ENCODE results near the gene FAM162B. TPM values are rescaled to one million over a fixed set of nuclear protein-coding genes. Genes with fewer than 3 reads are reported as not detected.

The FAM162B gene
- total and polyA plus RNA-seq, 2 donors (not counting 1 experiment from before 2014, with no cell fraction given): not detected

DNA sequence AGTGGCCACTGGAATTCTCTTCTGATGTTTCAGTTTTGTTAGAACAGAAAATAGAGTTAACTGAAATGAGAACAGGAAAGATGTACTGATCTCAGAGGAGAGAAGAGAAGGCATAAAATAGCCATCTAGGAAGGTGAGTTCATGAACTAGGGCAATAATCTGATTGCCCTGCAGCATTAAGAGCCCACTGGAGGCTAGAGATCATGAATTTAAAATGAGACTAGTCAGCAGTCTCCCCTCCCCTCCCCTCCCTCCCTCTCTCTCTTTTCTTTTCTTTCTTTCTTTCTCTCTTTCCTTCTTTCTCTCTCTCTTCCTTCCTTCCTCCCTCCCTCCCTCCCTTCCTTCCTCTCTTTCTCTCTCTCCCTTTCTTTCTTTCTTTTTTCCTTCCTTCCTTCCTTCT is 34.4 kb upstream of the FAM162B start:
- Histone ChIP-seq H3K4me2 (replicated peaks; ENCODE audit: low read depth, low read length, poor library complexity, severe bottlenecking) (no peak overlapping the region), H3K79me2 (ENCODE audit: control insufficient read depth, insufficient read depth, low read length) (no peaks in the 10 kb centered on the region), H2AFZ (ENCODE audit: insufficient read depth, low read depth, low read length, poor library complexity, severe bottlenecking) (no peak overlapping the region), H3K9ac (ENCODE audit: low read length) (no peak overlapping the region), H4K20me1 (ENCODE audit: control insufficient read depth, insufficient read depth, low read length, poor library complexity, severe bottlenecking) (no peaks in the 10 kb centered on the region), H3K27ac (ENCODE audit: low read length in 2 of 2) (no peak overlapping the region), H3K4me1 (ENCODE audit: control insufficient read depth in 2 of 2, insufficient read depth in 2 of 2, low read length in 2 of 2) (no peaks in the 10 kb centered on the region), H3K36me3 (replicated peaks in 1 of 2; ENCODE audit: control extremely low read depth in 1 of 2, control insufficient read depth in 1 of 2, extremely low read depth in 1 of 2, insufficient read depth in 2 of 2, low read length in 1 of 2) (no peaks in the 10 kb centered on the region), H3K27me3 (replicated peaks in 1 of 4; ENCODE audit: control extremely low read depth in 1 of 4, control insufficient read depth in 3 of 4, insufficient read depth in 4 of 4, low read length in 3 of 4) (no peaks in the 10 kb centered on the region), H3K9me3 (ENCODE audit: control extremely low read depth in 1 of 3, control insufficient read depth in 2 of 3, insufficient read depth in 1 of 3, low read length in 2 of 3) (no peaks in the 10 kb centered on the region), H3K4me3 (ENCODE audit: control extremely low read depth in 1 of 5, extremely low read depth in 1 of 5, insufficient read depth in 1 of 5, low read depth in 2 of 5, low read length in 4 of 5) (no peak overlapping the region)
- TF ChIP-seq, protein P1, sequence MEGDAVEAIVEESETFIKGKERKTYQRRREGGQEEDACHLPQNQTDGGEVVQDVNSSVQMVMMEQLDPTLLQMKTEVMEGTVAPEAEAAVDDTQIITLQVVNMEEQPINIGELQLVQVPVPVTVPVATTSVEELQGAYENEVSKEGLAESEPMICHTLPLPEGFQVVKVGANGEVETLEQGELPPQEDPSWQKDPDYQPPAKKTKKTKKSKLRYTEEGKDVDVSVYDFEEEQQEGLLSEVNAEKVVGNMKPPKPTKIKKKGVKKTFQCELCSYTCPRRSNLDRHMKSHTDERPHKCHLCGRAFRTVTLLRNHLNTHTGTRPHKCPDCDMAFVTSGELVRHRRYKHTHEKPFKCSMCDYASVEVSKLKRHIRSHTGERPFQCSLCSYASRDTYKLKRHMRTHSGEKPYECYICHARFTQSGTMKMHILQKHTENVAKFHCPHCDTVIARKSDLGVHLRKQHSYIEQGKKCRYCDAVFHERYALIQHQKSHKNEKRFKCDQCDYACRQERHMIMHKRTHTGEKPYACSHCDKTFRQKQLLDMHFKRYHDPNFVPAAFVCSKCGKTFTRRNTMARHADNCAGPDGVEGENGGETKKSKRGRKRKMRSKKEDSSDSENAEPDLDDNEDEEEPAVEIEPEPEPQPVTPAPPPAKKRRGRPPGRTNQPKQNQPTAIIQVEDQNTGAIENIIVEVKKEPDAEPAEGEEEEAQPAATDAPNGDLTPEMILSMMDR (IDR thresholded peaks at IDR 0.05): no peak
- no peak for TF ChIP-seq EZH2 (IDR thresholded peaks at IDR 0.05; ENCODE audit: borderline replicate concordance, insufficient read depth, low read depth, low read length, poor library complexity, severe bottlenecking)
- H3K9me3 Mint-ChIP-seq (ENCODE audit: insufficient read depth): no peaks in the 10 kb centered on the region
- intact Hi-C loops (cut with micrococcal nuclease): no loop called here
- ATAC-seq (ENCODE audit: low read depth) (no peak), DNase-seq (no peak)
- no peak overlapping the region for H3K27ac Mint-ChIP-seq
- peaks cover 22% of the 10 kb centered on the region for H3K27me3 Mint-ChIP-seq
- CTCF ChIA-PET: no interaction called here
- H3K4me1 Mint-ChIP-seq: no peaks in the 10 kb centered on the region
- no peak overlapping the region for H3K4me3 Mint-ChIP-seq
- POLR2A ChIA-PET: no interaction called here

DNA sequence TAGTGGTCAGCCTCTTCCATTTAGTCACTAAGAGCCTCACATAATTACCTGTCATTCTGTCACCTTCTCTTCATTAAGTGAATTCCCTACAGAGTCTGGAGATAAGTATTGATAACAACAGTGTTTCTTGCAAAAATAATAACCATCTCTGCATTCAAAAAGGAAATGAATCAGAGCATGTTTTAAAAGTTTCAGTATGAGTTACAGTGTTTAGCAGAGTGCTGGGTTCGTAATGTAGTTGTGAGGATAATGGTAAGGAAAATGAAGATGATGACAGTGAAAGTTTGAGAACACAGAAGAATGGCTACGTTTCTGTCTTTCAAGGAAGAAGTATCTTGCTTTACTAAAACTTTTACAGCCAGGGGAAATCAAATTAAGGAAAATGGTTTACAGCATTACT is 32.1 kb upstream of the FAM162B start:
- ChIA-PET CTCF (no interaction called here), POLR2A (no interaction called here)
- Mint-ChIP-seq H3K27ac (no peak overlapping the region), H3K27me3 (peaks cover 10% of the 10 kb centered on the region), H3K9me3 (ENCODE audit: insufficient read depth) (no peaks in the 10 kb centered on the region), H3K4me3 (no peak overlapping the region), H3K4me1 (no peaks in the 10 kb centered on the region)
- intact Hi-C loops (cut with micrococcal nuclease): no loop called here
- Histone ChIP-seq H3K4me1 (ENCODE audit: control insufficient read depth in 2 of 2, insufficient read depth in 2 of 2, low read length in 2 of 2) (no peaks in the 10 kb centered on the region), H3K27ac (ENCODE audit: low read length in 2 of 2) (no peak overlapping the region), H3K4me3 (ENCODE audit: control extremely low read depth in 1 of 5, extremely low read depth in 1 of 5, insufficient read depth in 1 of 5, low read depth in 2 of 5, low read length in 4 of 5) (no peak overlapping the region), H3K36me3 (replicated peaks in 1 of 2; ENCODE audit: control extremely low read depth in 1 of 2, control insufficient read depth in 1 of 2, extremely low read depth in 1 of 2, insufficient read depth in 2 of 2, low read length in 1 of 2) (no peaks in the 10 kb centered on the region), H3K9me3 (ENCODE audit: control extremely low read depth in 1 of 3, control insufficient read depth in 2 of 3, insufficient read depth in 1 of 3, low read length in 2 of 3) (no peaks in the 10 kb centered on the region), H2AFZ (ENCODE audit: insufficient read depth, low read depth, low read length, poor library complexity, severe bottlenecking) (no peak overlapping the region), H3K27me3 (replicated peaks in 1 of 4; ENCODE audit: control extremely low read depth in 1 of 4, control insufficient read depth in 3 of 4, insufficient read depth in 4 of 4, low read length in 3 of 4) (no peaks in the 10 kb centered on the region), H4K20me1 (ENCODE audit: control insufficient read depth, insufficient read depth, low read length, poor library complexity, severe bottlenecking) (no peaks in the 10 kb centered on the region), H3K79me2 (ENCODE audit: control insufficient read depth, insufficient read depth, low read length) (no peaks in the 10 kb centered on the region), H3K9ac (ENCODE audit: low read length) (no peak overlapping the region), H3K4me2 (replicated peaks; ENCODE audit: low read depth, low read length, poor library complexity, severe bottlenecking) (no peak overlapping the region)
- ATAC-seq (ENCODE audit: low read depth): no peak
- no peak for DNase-seq
- TF ChIP-seq EZH2 (IDR thresholded peaks at IDR 0.05; ENCODE audit: borderline replicate concordance, insufficient read depth, low read depth, low read length, poor library complexity, severe bottlenecking): no peak
- TF ChIP-seq, protein P1 (IDR thresholded peaks at IDR 0.05): no peak
- 20% methylated on average over 1 of the region's 2 CpGs for WGBS (ENCODE audit: insufficient coverage)
